Gastrocnemius medialis (tissue), 4 donors: ENCODE results near the gene DIP2A.

Experiments used
- CTCF ChIP-seq, 5 experiments: fragments of 450-650 bp in 3 of 5; fragments of 200-600 bp in 2 of 5; sonication (generic) in 2 of 5; IDR thresholded peaks in 4 of 5; conservative IDR thresholded peaks in 1 of 5; 1 replicate in 4 of 5; 2 replicates in 1 of 5; pipeline ENCODE4 v1.5.1; 2016 to 2019; ENCODE audit warnings: antibody characterized with exemption in 5 of 5, mild to moderate bottlenecking in 3 of 5, moderate library complexity in 3 of 5
- POLR2A ChIP-seq, 2 donors: fragments of 450-650 bp; IDR thresholded peaks; one replicate each; pipeline ENCODE4 v1.6.1; 2017; ENCODE audit warnings: antibody characterized with exemption in 2 of 2, mild to moderate bottlenecking in 2 of 2, moderate library complexity in 2 of 2

DNA sequence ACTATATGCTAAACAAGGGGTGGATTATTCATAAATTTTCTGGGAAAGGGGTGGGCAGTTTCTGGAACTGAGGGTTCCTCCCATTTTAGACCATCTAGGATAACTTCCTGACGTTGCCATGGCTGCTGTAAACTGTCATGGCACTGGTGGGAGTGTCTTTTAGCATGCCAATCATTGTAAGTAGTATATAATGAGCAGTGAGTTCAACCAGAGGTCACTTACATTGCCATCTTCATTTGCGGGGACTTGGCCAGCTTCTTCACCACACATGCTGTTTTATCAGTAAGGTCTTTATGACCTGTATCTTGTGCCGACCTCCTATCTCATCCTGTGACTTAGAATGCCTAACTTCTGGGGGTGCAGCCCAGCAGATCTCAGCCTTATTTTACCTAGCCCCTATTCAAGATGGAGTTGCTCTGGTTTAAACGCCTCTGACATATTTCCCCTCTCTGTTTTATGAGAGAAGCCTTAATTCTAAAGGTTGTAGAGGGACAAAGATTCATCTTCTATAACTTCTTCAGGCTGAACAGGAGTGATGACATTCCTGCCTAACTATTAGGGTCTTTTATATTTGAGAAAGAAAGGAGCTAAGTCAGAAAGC, 60.4 kb downstream of the DIP2A start:
- TF ChIP-seq CTCF (IDR thresholded peaks at IDR 0.05 in 4 of 5, conservative IDR thresholded peaks at IDR 0.05 in 1 of 5) = no peak
- TF ChIP-seq POLR2A (IDR thresholded peaks at IDR 0.05) = no peak
